GM12878 (cell line): ENCODE measurements around the gene CCDC85A.

Source experiments
- BHLHE40 ChIP-seq, 2 experiments: fragments of 450-650 bp in 1 of 2; IDR thresholded peaks; 2 replicates each; pipeline ENCODE4 v1.6.1; 2011 to 2017; ENCODE audit warnings: low read depth in 2 of 2, borderline replicate concordance in 1 of 2, improper control_type of control experiment in 1 of 2, low read length in 1 of 2, mild to moderate bottlenecking in 1 of 2
- HCFC1 ChIP-seq: fragments of 150-350 bp; IDR thresholded peaks from 2 replicates; pipeline ENCODE4 v1.6.1; 2014; ENCODE audit warnings: low read length
- KDM1A ChIP-seq: fragments of 200-600 bp; sonication (generic); IDR thresholded peaks from 2 replicates; pipeline ENCODE4 v1.6.1; 2016; ENCODE audit warnings: borderline replicate concordance
- MAX ChIP-seq: IDR thresholded peaks from 2 replicates; pipeline ENCODE4 v1.6.1; 2012; ENCODE audit warnings: low read depth, low read length, improper control_type of control experiment
- NRF1 ChIP-seq: conservative IDR thresholded peaks from 2 replicates; pipeline ENCODE4 v1.6.1; 2011; ENCODE audit warnings: mild to moderate bottlenecking, low read depth, low read length, improper control_type of control experiment
- POLR2AphosphoS5 ChIP-seq: IDR thresholded peaks from 2 replicates; pipeline ENCODE4 v1.6.1; 2011; ENCODE audit warnings: mild to moderate bottlenecking, low read length, inconsistent platforms
- RBBP5 ChIP-seq: fragments of 200-600 bp; sonication (generic); conservative IDR thresholded peaks from 2 replicates; pipeline ENCODE4 v1.6.1; 2016
- RCOR1 ChIP-seq: conservative IDR thresholded peaks from 2 replicates; pipeline ENCODE4 v1.6.1; 2012; ENCODE audit warnings: low read depth, low read length, improper control_type of control experiment
- REST ChIP-seq: IDR thresholded peaks from 2 replicates; pipeline ENCODE4 v1.6.1; 2012; ENCODE audit warnings: mild to moderate bottlenecking, low read depth, low read length
- TCF12 ChIP-seq: IDR thresholded peaks from 2 replicates; pipeline ENCODE4 v1.6.1; 2011; ENCODE audit warnings: low read depth, mild to moderate bottlenecking, low read length
- YY1 ChIP-seq: IDR thresholded peaks from 2 replicates; pipeline ENCODE4 v1.6.1; 2011; ENCODE audit warnings: low read depth, mild to moderate bottlenecking, low read length
- TF ChIP-seq, protein P1 (sequence below), 3 experiments: IDR thresholded peaks in 2 of 3; conservative IDR thresholded peaks in 1 of 3; 2 replicates each; pipeline ENCODE4 v1.5.1; 2011; ENCODE audit warnings: low read depth in 3 of 3, low read length in 3 of 3, mild to moderate bottlenecking in 3 of 3, control low read depth in 2 of 3, moderate library complexity in 2 of 3, inconsistent platforms in 1 of 3, mixed read lengths in 1 of 3; ENCODE audit not compliant: control insufficient read depth in 2 of 3, insufficient read depth in 1 of 3; ENCODE audit errors: extremely low read depth in 1 of 3

GRCh38 chr2:56209701-56210100 is 25.9 kb downstream of the CCDC85A start:
- TF ChIP-seq TCF12 = no peak
- no peak for TF ChIP-seq YY1
- TF ChIP-seq NRF1 = no peak
- TF ChIP-seq HCFC1 = no peak
- TF ChIP-seq POLR2AphosphoS5 = no peak
- TF ChIP-seq, protein P1, sequence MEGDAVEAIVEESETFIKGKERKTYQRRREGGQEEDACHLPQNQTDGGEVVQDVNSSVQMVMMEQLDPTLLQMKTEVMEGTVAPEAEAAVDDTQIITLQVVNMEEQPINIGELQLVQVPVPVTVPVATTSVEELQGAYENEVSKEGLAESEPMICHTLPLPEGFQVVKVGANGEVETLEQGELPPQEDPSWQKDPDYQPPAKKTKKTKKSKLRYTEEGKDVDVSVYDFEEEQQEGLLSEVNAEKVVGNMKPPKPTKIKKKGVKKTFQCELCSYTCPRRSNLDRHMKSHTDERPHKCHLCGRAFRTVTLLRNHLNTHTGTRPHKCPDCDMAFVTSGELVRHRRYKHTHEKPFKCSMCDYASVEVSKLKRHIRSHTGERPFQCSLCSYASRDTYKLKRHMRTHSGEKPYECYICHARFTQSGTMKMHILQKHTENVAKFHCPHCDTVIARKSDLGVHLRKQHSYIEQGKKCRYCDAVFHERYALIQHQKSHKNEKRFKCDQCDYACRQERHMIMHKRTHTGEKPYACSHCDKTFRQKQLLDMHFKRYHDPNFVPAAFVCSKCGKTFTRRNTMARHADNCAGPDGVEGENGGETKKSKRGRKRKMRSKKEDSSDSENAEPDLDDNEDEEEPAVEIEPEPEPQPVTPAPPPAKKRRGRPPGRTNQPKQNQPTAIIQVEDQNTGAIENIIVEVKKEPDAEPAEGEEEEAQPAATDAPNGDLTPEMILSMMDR (IDR thresholded peaks at IDR 0.05 in 2 of 3, conservative IDR thresholded peaks at IDR 0.05 in 1 of 3; ENCODE audit: control insufficient read depth in 2 of 3, extremely low read depth in 1 of 3, insufficient read depth in 1 of 3, low read depth in 3 of 3, low read length in 3 of 3) = no peak
- TF ChIP-seq KDM1A = no peak
- no peak for TF ChIP-seq MAX
- no peak for TF ChIP-seq REST
- TF ChIP-seq RCOR1 = no peak
- no peak for TF ChIP-seq RBBP5
- TF ChIP-seq BHLHE40 (IDR thresholded peaks at IDR 0.05; ENCODE audit: borderline replicate concordance in 1 of 2, low read depth in 2 of 2, low read length in 1 of 2) = no peak
